ENCODE results near the gene ANXA4. TPM values are rescaled to one million over a fixed set of nuclear protein-coding genes. Genes with fewer than 3 reads are reported as not detected.
"Not testable (repeated sequence)": the region's sequence is repeated elsewhere in the genome, so short reads cannot be mapped to it uniquely, and the experiment has no call there.

Gene ANXA4
- total RNA-seq, 1 donor from 2014 or later = 58.3 TPM

DNA sequence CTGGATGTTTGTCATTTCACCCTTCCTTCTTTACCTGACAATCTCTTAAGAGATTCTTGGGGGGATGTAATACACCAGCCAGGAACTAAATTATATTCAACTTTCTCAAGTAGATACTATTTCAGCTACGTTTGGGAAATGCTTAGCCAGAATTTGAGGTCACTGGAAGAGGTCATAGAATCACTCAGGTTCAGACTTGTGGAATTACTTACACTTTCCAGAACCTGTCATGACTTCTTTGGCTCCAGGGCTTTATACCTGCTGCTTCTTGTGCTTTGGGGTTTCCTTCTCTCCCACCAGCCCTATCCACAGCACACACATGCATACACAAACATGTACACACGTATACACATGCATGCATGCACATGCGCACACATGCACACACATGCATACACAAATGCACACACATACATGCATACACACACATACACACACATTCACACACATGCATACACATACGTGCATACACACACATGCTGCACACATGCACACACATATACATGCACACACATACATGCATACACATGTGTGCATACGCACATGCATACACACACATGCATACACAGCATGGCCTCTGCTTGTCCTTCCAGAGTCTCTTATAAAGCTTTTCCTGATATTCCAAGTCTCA, 23.5 kb upstream of the ANXA4 start:
- no peak for DNase-seq (ENCODE audit: low spot score)

DNA sequence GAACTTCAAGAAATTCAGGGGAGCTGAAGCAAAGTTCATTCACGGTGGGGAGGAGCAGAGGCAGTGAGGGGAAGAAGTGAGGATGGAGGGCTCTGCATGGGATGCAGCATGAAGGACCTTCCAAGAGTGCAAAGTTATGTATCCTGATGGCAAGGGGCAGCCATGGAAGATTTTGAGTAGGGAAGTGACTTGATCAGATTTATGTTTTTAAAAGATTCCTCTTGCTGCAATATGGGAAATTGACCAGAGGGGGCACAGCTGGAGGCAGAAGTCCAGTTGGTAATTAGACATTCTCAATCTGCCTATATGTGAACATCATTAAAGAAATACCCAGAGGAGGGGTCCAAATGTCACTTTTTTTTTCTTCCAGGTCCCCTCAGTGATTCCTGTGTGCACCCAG, 21.5 kb upstream of the ANXA4 start:
- DNase-seq (ENCODE audit: low spot score) = no peak

GRCh38 chr2:69721022-69721421, 20.9 kb upstream of the ANXA4 start:
- no peak for DNase-seq (ENCODE audit: low spot score)

- no peak for DNase-seq (ENCODE audit: low spot score)
These were observed 18.1 kb upstream of the ANXA4 start for GRCh38 chr2:69723791-69724190.

GRCh38 chr2:69724540-69725159, 17.3 kb upstream of the ANXA4 start:
- DNase-seq (ENCODE audit: low spot score) = peak; percentile 91

- no peak for DNase-seq (ENCODE audit: low spot score)
These were observed 16.1 kb upstream of the ANXA4 start for GRCh38 chr2:69725706-69726360.

DNA sequence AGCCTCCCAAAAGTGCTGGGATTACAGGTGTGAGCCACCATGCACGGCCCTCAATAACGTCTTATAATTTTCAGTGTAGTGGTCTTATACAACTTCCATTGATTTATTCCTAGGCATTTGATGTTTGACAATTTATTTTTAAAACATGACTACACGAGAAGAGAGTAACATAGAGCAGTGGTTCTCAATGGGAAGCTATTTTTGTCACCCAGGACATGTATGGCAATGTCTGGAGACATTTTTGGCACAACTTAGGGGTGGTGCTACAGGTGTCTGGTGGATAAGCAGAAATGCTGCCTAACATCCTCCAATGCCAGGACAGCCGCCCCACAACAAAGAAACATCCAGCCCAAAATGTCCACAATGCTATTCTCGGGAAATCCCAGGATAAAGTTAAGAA, 12.7 kb upstream of the ANXA4 start:
- no peak for DNase-seq (ENCODE audit: low spot score)

DNA sequence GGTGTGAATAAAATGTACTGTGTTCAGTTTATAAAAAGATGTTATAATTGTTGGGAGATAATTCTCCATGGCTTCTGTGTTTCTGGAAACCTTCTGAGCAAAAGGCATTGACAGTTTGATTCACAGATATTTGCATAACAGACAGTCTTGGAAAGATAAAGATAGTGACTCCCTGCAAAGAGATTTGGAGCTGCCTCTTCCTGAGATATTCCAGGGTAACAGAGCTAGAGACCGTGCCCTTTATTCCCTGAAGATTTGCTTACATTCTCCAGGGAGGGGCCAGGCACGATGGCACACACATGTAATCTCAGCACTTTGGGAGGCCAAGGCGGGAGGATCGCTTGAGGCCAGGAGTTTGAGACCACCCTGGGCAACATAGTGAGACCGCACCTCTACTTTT, 12.2 kb upstream of the ANXA4 start:
- no peak for DNase-seq (ENCODE audit: low spot score)

DNA sequence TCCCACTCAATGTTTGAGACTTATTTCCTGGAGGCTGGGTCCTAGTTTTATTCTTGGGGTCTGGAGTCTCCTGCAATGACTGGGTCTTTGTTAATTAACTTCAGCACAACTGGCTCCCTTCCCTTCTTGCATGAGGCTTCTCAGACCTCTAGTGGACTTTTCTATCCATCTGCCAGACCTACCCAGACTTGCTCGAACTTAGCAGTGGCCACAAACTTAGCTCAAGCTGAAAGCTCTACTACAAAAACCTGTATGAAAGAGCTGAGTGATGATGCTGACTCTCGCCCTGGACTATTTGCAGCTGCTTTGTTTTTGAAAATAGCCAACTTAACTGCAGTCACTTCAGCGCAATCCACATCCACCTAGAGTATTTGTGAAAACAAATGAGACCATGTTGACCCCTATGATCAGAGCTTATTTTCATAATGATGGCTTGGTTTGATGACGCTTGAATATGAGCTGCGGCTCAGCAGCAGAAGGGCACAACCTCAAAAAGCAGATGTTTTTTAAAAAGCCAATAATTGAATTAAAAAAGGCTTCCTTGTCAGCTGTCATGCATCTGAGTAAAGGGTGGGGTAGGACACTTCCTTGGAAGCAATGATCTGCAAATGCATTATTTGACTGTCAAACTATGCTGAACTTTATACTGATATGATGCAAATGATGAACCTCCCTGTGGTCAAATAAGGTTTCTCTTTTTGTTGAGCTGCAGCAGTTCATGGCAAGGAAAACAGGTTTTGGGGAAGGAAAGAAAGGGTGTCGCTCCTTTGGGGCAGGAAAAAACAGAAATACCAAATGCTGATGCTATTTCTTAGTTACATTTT, 10.6 kb upstream of the ANXA4 start:
- no peak for DNase-seq (ENCODE audit: low spot score)

DNA sequence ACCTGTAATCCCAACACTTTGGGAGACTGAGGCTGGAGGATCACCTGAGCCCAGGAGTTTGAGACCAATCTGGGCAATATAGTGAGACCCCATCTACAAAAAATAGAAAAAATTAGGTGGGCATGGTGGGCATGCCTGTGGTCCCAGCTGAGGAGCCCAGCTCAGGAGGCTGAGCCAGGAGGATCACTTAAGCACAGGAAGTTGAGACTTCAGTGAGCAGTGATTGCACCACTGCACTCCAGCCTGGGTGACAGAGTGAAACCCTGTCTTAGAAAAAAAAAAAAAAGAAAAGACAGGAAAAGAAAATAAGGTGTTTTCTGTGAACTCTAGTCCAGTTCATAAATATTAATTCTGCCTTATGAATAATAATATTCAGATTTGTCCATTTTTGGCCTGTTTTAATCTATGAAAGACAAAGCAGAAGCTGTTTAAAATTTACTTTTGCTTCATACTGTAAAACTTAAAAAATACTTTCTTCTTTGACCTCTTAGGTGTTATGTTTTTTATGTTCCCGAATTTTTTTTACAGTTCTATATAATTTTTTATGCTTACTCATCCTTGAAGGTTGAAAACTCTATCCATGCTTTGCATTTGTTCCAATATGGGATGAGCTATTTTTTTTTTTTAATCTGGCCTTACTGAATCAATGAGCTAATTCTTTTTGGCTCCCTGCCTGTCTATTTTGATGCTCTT, 8.4 kb upstream of the ANXA4 start:
- no peak for DNase-seq (ENCODE audit: low spot score)

DNA sequence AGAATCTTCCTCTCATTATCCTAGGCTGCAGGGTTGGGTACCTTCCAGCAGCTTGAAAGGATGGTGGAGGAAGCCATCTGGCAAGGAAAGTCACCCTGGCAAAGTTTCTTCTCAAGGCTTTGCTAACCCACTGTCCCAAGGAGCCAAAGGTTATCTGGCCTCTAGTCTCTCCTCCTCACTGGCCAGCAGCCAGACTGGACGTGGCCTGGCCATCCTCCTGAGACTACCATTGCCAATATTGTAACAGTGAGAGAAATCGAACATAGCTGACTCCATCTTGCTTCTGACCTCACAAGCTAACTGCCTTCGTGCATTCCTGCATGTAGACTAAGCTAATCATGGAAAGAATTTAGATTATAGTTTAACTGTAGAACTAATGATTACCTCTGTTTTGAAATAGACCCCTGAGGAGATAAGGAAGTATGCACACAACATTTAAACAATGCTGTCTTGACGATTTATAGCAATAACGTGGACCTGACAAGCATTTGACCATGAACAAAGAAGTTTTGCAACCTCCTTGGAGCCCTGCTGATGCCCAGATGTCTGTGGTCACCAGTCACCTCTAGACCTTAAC, 7.8 kb upstream of the ANXA4 start:
- no peak for DNase-seq (ENCODE audit: low spot score)

- no peak for DNase-seq (ENCODE audit: low spot score)
These were observed 6.9 kb upstream of the ANXA4 start for GRCh38 chr2:69734854-69735544.

DNA sequence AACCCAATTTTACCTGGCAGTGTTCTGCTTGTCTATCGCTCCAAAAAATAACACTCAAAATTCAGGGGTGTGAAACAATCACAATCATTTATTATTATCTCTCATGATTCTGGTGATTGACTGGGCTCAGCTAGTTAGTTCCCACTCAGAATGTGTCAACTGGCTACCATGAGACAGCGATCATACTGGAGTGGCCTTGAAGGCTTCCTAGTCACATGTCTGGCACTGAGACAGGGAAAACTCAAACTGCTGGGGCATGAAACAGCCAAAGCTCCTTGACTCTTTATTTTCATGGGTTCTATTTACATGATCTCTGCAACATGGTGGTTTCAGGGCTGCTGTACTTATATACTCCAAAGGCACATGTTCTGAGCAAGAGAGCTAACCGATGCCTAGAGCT, 6.2 kb upstream of the ANXA4 start:
- no peak for DNase-seq (ENCODE audit: low spot score)

DNA sequence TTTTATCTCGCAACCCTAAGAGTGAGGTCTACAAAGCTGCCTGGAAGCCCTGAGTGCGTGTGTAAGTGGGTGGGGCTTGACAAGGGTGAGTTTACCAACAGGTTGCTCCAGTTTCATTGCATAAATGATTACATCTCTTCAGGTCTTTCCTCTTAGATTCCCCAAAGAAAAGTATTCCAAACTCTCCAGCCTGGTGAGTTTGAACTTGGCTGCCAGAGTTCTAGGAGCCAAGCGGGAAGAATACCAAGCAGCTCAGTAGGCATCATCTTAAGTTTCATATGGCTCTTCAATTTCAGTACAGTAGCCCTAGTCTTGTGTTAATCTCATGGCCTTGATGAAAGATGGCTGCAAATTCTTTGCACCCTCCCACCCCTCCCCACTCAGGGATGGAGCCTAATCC, 3.8 kb upstream of the ANXA4 start:
- not testable (repeated sequence) for DNase-seq (ENCODE audit: low spot score)

GRCh38 chr2:69740502-69740951, 1.4 kb upstream of the ANXA4 start:
- DNase-seq (ENCODE audit: low spot score) = no peak

GRCh38 chr2:69741229-69741574, 732 bp upstream of the ANXA4 start:
- peak; percentile 91 for DNase-seq (ENCODE audit: low spot score)

DNA sequence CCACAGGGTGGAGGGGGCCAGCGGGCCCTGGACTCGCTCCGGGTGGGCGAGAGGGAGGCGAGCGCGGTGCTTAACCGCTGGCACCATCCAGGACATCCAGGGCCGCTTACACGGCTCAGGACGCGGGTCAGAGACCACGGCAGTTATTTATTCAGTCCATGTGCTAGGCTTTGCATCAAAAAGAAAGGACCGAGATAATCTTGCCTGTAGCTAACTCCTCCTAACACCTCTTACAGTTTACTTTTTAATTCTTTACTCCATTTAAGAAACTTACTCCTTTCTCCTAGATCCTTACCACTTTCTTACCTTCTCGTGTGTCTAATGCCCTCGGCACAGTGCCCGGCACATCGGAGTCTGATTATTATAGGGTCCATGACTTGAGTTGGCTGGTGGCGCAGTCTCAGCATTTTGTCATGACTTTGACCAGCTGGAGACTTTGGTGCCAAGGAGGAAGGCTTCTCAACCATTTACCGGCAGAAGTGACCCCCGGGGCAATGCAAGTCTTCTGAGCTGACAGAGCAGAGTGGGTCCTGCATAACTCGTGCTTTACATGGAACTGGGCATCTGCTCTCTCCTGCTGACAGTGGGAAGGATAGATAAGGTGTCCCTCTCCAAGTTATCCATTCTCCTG, 503 bp downstream of the ANXA4 start:
- no peak for DNase-seq (ENCODE audit: low spot score)

DNA sequence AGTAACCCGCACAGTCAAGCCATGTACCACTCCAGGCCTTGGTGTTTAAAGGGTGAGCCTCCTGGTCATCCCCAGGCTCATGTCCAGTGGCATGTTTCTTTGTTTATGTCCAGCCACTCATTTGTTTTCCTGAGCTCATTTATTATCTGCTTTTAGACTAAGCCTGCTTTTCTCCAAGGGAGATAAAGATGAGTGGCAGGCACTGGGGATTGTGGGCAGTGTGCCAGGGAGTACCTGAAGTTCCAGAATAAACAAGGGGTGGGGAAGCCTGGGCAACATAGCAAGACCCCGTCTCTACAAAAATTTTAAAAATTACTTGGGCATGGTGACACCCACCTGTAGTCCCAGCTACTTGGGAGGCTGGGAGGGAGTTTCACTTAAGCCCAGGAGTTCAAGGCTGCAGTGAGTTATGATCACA, 1.9 kb downstream of the ANXA4 start:
- no peak for DNase-seq (ENCODE audit: low spot score)

DNA sequence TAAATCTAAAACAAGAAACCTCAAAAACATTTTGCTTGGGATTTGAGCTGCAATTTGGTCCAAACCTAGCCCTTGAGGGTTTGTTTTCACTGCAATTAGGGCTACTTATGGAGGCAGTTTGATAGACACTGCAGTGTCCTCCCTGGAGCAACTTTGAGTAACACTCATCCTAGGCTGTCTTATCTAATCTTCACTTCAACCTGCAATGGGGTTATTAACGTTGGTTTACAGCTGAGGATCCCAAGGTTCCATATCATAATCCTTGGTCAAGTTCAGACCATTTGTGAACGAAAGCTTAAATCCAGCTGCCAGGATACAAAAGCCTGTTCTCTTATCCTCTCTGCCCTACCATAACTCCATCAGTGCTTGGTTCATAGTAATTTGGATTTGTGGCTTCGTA, 2.5 kb downstream of the ANXA4 start:
- no peak for DNase-seq (ENCODE audit: low spot score)

GRCh38 chr2:69745035-69745434, 3.1 kb downstream of the ANXA4 start:
- DNase-seq (ENCODE audit: low spot score) = no peak

Data from mesenteric fat pad (tissue), 1 donor.